Lower leg skin (tissue), 3 donors: Measurements from ENCODE around the gene CISTR.

Experiments
- POLR2A ChIP-seq, 2 donors: fragments of 450-650 bp; IDR thresholded peaks; one replicate each; pipeline ENCODE4 v1.6.1; 2016 to 2017; ENCODE audit warnings: antibody characterized with exemption in 2 of 2, mild to moderate bottlenecking in 1 of 2, moderate library complexity in 1 of 2
- TF ChIP-seq, protein P1 (sequence below), 3 donors: fragments of 450-650 bp; IDR thresholded peaks; one replicate each; pipeline ENCODE4 v1.5.1; 2016; ENCODE audit warnings: antibody characterized with exemption in 3 of 3, mild to moderate bottlenecking in 3 of 3, moderate library complexity in 2 of 3

DNA sequence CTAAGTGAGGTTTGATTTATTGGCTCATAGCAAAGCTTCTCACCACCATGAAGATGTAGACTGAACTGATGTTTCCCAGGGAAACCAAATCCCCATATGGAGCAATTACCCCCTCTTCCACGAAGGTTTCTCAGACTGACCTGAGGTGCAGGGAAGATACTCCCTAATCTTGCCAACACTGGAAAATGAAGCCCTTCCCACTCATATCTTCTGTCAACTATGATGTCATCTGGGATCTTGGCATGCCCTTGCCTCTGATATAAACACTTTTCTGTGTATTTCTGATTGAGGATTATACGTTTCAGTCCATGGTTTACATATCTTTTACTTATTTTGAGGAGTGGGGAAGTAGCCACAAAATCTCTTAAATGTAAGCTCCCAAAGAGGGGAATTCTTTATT lies 14.1 kb upstream of the CISTR start:
- TF ChIP-seq, protein P1, sequence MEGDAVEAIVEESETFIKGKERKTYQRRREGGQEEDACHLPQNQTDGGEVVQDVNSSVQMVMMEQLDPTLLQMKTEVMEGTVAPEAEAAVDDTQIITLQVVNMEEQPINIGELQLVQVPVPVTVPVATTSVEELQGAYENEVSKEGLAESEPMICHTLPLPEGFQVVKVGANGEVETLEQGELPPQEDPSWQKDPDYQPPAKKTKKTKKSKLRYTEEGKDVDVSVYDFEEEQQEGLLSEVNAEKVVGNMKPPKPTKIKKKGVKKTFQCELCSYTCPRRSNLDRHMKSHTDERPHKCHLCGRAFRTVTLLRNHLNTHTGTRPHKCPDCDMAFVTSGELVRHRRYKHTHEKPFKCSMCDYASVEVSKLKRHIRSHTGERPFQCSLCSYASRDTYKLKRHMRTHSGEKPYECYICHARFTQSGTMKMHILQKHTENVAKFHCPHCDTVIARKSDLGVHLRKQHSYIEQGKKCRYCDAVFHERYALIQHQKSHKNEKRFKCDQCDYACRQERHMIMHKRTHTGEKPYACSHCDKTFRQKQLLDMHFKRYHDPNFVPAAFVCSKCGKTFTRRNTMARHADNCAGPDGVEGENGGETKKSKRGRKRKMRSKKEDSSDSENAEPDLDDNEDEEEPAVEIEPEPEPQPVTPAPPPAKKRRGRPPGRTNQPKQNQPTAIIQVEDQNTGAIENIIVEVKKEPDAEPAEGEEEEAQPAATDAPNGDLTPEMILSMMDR (IDR thresholded peaks at IDR 0.05) = no peak
- no peak for TF ChIP-seq POLR2A (IDR thresholded peaks at IDR 0.05)
